Astrocyte of the hippocampus (primary cell): ENCODE data around the gene PLCG2.
"Not testable (repeated sequence)": the region's sequence is repeated elsewhere in the genome, so short reads cannot be mapped to it uniquely, and the experiment has no call there.

ENCODE experiments used
- DNase-seq: peaks from one replicate; pipeline ENCODE4 v3.0.0; 2011; ENCODE audit warnings: low read depth, low spot score

The PLCG2 gene

GRCh38 chr16:81996664-81997509, 217.8 kb downstream of the PLCG2 start:
- DNase-seq: peak; percentile 61

DNA sequence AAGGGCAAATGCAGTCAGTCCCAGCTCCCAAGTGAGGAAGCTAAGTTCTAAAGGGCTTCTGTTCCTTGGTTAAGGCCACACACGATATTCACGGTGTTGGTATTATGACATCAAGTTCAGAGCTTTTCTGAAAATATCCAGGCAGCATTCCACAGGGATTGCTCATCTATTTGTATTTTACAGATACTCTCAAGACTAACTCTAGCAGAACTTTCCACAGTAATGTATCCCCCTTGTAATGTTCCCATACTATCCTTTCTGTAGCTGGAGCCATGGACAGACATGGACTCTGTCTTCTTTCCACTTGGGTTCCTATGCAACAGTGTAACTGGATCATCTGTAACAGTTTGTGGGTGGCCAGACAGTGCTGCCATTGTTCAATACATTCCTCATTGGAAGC, 218.6 kb downstream of the PLCG2 start:
- peak; percentile 80 for DNase-seq

DNA sequence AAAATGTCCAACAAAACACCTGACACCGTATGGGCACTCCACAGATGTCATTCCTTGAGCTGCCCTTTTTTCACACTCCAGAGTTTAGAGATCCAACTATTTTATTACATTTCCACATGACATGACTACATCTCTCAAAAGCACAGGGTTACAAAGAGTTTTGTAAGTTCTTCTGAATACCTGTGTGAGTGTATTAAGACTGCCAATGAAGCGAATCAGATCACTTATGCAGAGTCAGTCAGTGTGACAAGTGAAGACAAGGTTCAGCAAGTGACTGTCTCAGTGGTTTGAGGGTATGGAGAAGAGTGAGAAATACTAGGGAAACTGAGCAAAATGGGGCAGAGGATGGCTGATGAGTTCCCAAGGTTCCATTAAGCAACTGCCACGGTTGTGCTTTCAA, 223.7 kb downstream of the PLCG2 start:
- no peak for DNase-seq

- no peak for DNase-seq
Measured at GRCh38 chr16:82004601-82005000, 225.5 kb downstream of the PLCG2 start.

DNA sequence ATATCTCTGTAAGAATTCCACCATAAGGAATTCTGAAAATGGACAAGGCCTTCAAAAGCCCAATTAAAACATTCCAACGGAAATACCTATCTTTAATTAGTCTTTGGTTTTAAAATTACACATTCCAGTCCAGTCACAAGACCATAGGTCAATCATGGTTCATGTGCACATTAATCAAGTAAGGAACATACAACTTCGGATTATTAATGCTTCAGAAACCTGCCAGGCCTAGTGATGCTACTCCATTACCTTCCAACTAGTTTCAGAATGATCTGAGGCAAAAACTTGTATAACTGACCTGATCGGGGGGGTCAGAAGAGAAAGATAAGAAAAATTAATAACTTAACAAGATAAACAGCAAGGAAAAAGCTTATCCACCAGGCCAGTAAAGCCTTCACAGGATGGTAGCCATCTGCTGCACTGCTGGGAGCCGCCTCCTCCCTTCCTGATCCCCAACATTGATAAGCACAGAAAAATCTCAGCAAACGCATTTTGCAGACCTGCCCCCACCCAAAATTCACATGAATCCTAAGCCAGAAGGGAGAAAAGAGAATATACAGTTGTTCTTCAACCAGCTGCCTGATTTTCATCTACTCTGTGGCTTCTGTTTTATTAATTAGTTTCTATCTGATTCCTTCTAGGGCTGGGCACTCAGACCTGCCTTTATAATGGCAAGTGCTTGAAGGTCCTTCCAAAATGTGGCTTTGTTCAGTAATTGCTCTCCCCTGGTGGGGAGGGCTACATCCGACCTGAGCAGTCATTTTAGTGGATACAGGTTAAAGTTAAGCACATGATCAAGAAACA, 226.1 kb downstream of the PLCG2 start:
- peak; percentile 6 for DNase-seq

- DNase-seq: no peak
Measured at GRCh38 chr16:82006036-82006435, 226.9 kb downstream of the PLCG2 start.

DNA sequence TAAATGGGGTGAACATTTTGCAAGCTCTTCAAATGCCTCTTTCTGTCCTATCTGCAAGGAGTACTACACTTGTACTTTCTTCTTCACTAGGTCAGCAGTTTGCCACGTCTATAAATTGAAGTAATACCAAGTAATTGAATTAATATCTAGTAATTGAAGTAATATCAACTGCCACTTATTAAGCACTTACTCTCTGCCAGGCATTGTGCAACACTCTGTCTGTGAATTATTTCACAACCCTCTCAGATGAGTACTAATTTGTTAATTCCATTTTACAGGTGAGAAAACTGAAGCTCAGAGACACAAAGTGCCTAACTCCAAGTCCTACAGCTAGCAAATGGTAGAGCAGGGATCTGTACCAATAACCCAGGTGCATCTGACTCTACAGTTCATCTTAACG, 228.1 kb downstream of the PLCG2 start:
- no peak for DNase-seq

- no peak for DNase-seq
Measured at GRCh38 chr16:82008957-82009592, 230.0 kb downstream of the PLCG2 start.

- DNase-seq: not testable (repeated sequence)
Measured at GRCh38 chr16:82009789-82010188, 230.7 kb downstream of the PLCG2 start.

DNA sequence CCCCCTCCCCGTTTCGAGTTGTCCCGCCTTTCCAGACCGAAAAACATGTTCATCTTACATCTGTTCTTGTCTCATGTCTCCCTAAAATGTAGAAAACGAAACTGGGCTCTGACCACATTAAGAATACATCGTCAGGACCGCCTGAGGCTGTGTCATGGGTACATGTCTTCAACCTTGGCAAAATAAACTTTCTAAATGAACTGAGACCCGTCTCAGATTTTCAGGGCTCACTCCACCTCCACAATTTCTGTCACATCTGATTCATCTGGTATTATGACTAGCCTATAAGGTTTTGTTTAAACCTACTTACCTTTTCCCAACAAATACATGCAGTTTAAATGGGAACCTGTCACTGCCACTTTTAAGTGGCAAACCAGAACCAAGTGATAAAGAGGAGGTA, 231.6 kb downstream of the PLCG2 start:
- no peak for DNase-seq

DNA sequence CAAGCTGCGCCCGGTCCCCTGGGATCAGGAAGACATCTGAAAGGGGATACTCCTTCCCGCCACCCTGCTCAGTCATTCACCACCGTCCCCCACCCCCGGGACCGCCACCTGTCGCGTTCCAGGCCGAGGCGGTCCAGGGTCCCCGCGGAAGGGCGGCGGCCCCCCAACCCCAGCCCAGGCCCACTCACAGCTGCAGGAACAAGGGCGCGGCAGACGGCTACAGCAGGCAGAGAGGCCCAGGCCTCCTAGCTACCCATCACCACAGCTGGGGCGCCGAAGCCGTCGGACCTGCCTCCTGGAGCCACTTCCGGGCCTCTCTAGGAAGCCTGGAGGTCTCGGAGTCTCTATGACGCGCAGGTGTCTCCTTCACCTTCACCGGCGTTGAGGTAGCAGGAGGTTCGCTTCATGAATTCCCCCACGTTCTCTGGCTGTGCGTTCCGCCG, 232.1 kb downstream of the PLCG2 start, which contains the start of gene SDR42E1:
SDR42E1 (minus strand) TSS at position 272 of the 443 bp plus-strand sequence. CDS start 10,612 bp downstream, outside the sequence.
- peak; percentile 12 for DNase-seq
